GM12878 (cell line): ENCODE data around the gene IPMK. TPM values are rescaled to one million over a fixed set of nuclear protein-coding genes. Genes with fewer than 3 reads are reported as not detected.

Experiments
- ATAC-seq: fragments of 200-7000 bp; cut with Tn5 transposase; 3 replicates; pipeline ENCODE4 v1.9.1; 2020; ENCODE audit warnings: mild to moderate bottlenecking, moderate library complexity
- BruUV-seq: library from RNA; stranded (reverse); fragments of 400-500 nt; replicated peaks from 2 replicates; lab custom pipeline; 2021; lab: Mats Ljungman, UMichigan
- CTCF ChIA-PET: fragments of 300-600 bp; sonication (Branson Sonifier 250); formaldehyde crosslinking; extraction: SDS; loops from one replicate; lab custom pipeline; 2021; ENCODE audit warnings: inconsistent platforms; lab: Yijun Ruan, JAX
- POLR2A ChIA-PET: fragments of 350-600 bp; formaldehyde crosslinking; extraction: SDS; loops from one replicate; lab custom pipeline; 2021; ENCODE audit warnings: inconsistent platforms; lab: Charles Lee
- RAD21 ChIA-PET: fragments of 300-600 bp; sonication (Branson Sonifier 250); formaldehyde crosslinking; loops from one replicate; lab custom pipeline; 2023; ENCODE audit warnings: antibody characterized with exemption; ENCODE audit not compliant: unreplicated experiment; lab: Charles Lee
- SMC1A ChIA-PET: fragments of 300-600 bp; sonication (Branson Sonifier 250); formaldehyde crosslinking; loops from one replicate; lab custom pipeline; 2023; ENCODE audit not compliant: unreplicated experiment, uncharacterized antibody; lab: Charles Lee
- DNase-seq: peaks from one replicate; pipeline ENCODE4 v3.0.0-alpha.2; 2011; ENCODE audit warnings: low read depth, low spot score
- FAIRE-seq: peaks from 3 replicates; lab custom pipeline; 2011; peaks lifted over from hg19 to GRCh38; lab: Jason Lieb, UNC
- H2AFZ ChIP-seq: 2 replicates; pipeline ENCODE4 v1.6.0; 2011; ENCODE audit warnings: low read depth, low read length, control low read depth; ENCODE audit not compliant: control insufficient read depth
- H3K27ac ChIP-seq: 2 replicates; pipeline ENCODE4 v1.5.1; 2011; ENCODE audit warnings: control low read depth; ENCODE audit not compliant: control insufficient read depth, insufficient read depth
- H3K27me3 ChIP-seq, 2 experiments: replicated peaks in 1 of 2; 2 replicates each; pipeline versions ENCODE4 v1.6.0 to v1.6.1; 2011; ENCODE audit warnings: low read length in 1 of 2; ENCODE audit not compliant: control insufficient read depth in 2 of 2, insufficient read depth in 2 of 2
- H3K36me3 ChIP-seq, 2 experiments: 2 replicates each; pipeline ENCODE4 v1.5.1; 2011; ENCODE audit warnings: low read length in 1 of 2; ENCODE audit not compliant: control insufficient read depth in 2 of 2, insufficient read depth in 2 of 2
- H3K4me1 ChIP-seq: 2 replicates; pipeline ENCODE4 v1.6.1; 2011; ENCODE audit warnings: mild to moderate bottlenecking, low read length, moderate library complexity, mixed read lengths; ENCODE audit not compliant: control insufficient read depth, insufficient read depth
- H3K4me2 ChIP-seq: 2 replicates; pipeline ENCODE4 v1.6.0; 2011; ENCODE audit warnings: control low read depth; ENCODE audit not compliant: control insufficient read depth, insufficient read depth
- H3K4me3 ChIP-seq: fragments of 200-600 bp; sonication (generic); 2 replicates; pipeline ENCODE4 v1.5.1; 2016
- H3K79me2 ChIP-seq: 2 replicates; pipeline ENCODE4 v1.6.0; 2011; ENCODE audit warnings: low read length; ENCODE audit not compliant: control insufficient read depth, insufficient read depth
- H3K9ac ChIP-seq: 2 replicates; pipeline ENCODE4 v1.8.0; 2011; ENCODE audit warnings: low read length, control low read depth, mixed read lengths; ENCODE audit not compliant: control insufficient read depth, insufficient read depth
- H3K9me3 ChIP-seq: replicated peaks from 3 replicates; pipeline ENCODE4 v1.5.1; 2011; ENCODE audit warnings: mild to moderate bottlenecking, low read length; ENCODE audit not compliant: control insufficient read depth, insufficient read depth
- H4K20me1 ChIP-seq: 2 replicates; pipeline ENCODE4 v1.6.0; 2011; ENCODE audit not compliant: control insufficient read depth, insufficient read depth
- CHD4 ChIP-seq: fragments of 200-600 bp; sonication (generic); IDR thresholded peaks from 2 replicates; pipeline ENCODE4 v1.6.1; 2016; ENCODE audit warnings: mild to moderate bottlenecking
- EGR1 ChIP-seq, 2 experiments: IDR thresholded peaks; 1 replicate in 1 of 2; 2 replicates in 1 of 2; pipeline ENCODE4 v1.6.1; 2011 to 2012; ENCODE audit warnings: low read depth in 2 of 2, low read length in 2 of 2, borderline replicate concordance in 1 of 2, mild to moderate bottlenecking in 1 of 2, moderate library complexity in 1 of 2
- MXI1 ChIP-seq: fragments of 150-350 bp; IDR thresholded peaks from 2 replicates; pipeline ENCODE4 v1.6.1; 2011; ENCODE audit warnings: low read depth, mild to moderate bottlenecking, inconsistent platforms, low read length, improper control_type of control experiment
- NR2F1 ChIP-seq: fragments of 450-650 bp; conservative IDR thresholded peaks from 2 replicates; pipeline ENCODE4 v1.6.1; 2017; ENCODE audit warnings: mild to moderate bottlenecking
- TCF12 ChIP-seq: IDR thresholded peaks from 2 replicates; pipeline ENCODE4 v1.6.1; 2011; ENCODE audit warnings: low read depth, mild to moderate bottlenecking, low read length
- WGBS: methylation state at CpG from one replicate; pipeline ENCODE4 v1.1.6; 2016; ENCODE audit warnings: low lambda C conversion rate; ENCODE audit not compliant: insufficient replicate concordance, insufficient coverage; ENCODE audit errors: missing lambda C conversion rate; 5-methylcytosine and 5-hydroxymethylcytosine counted together
- in situ Hi-C: fragments of 300-500 bp; cut with MboI; formaldehyde crosslinking; loops from 9 replicates; pipeline ENCODE4 v1.14.3; 2018; ENCODE audit warnings: mixed read lengths
- intact Hi-C: fragments of 100-400 bp; cut with micrococcal nuclease; formaldehyde crosslinking; loops from one replicate; pipeline ENCODE4 v1.14.2; 2022; ENCODE audit not compliant: unreplicated experiment
- polyA plus RNA-seq, 11 experiments: library from polyadenylated mRNA; depleted of rRNA in 4 of 11; unstranded in 6 of 11; stranded (reverse) in 5 of 11; fragments of >200 nt; fragmentation: Nextera tagmentation in 4 of 11; fragmentation: Illumina TruSeq in 1 of 11; extraction: Ambion mirVana in 4 of 11; extraction: Trizol in 1 of 11; gene quantifications; 1 replicate in 1 of 11; 2 replicates in 10 of 11; pipeline versions ENCODE4 v1.2.1 to v1.2.3, GENCODE V29; 2011 to 2016; ENCODE audit warnings: inconsistent platforms in 2 of 11, missing spikeins in 2 of 11, low read depth in 1 of 11
- total RNA-seq, 4 experiments: library from RNA; depleted of rRNA in 3 of 4; stranded (reverse); fragments of >200 nt in 3 of 4; fragmentation: Illumina TruSeq in 1 of 4; extraction: Trizol in 1 of 4; gene quantifications; 2 replicates each; pipeline versions ENCODE4 v1.2.1 to v1.2.3, GENCODE V29; 2013 to 2021
- TF ChIP-seq, protein P1 (sequence below): fragments of 450-650 bp; IDR thresholded peaks from 2 replicates; pipeline ENCODE4 v1.6.1; 2018; ENCODE audit warnings: borderline replicate concordance, mild to moderate bottlenecking; ENCODE audit not compliant: partially characterized antibody
- TF ChIP-seq, protein P2 (sequence below): fragments of 450-650 bp; IDR thresholded peaks from 2 replicates; pipeline ENCODE4 v1.6.1; 2017; ENCODE audit warnings: low read depth, mild to moderate bottlenecking, moderate library complexity

The IPMK gene
- total and polyA plus RNA-seq, 10 of the 15 experiments (the other 5 are each of a cell fraction or from before 2014, with no cell fraction given) = 0.84 to 7.5 (median 3.6) TPM

DNA sequence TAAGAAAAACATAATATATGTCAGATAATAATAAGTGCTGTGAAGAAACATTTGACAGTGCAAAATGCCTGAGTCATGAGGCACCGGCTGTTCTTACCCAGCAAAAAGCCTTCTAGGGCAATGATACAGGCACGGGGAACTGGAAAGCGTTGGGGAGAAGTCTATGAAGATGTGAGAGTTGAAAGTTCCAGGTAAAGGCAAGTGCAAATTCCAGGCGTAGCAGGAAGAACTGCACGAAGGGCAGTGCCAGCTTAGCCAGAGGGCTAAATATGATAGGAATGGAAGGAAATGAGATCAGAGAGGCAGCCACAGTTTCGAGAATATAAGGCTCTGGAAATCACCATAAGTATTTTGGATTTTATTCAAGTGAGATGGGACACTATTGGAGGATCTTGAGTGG lies 87.0 kb downstream of the IPMK start:
- intact Hi-C loops (no loop called here), in situ Hi-C loops (no loop called here)
- no peak overlapping the region for H2AFZ ChIP-seq
- no peaks in the 10 kb centered on the region for H3K27me3 ChIP-seq
- no peaks in the 10 kb centered on the region for H3K4me1 ChIP-seq
- no TSS peak for BruUV-seq
- DNase-seq (no peak), ATAC-seq (no peak)
- H3K27ac ChIP-seq = no peak overlapping the region
- RAD21 ChIA-PET = interaction anchor here (1.1 to 1.6 kb wide), 2 partner anchors 10 to 110 kb away, joined by 3 to 18 read pairs; no protein-coding TSS in a partner anchor
- SMC1A ChIA-PET = interaction anchor here (0.8 to 7.4 kb wide), 3 partner anchors 8 to 111 kb away, joined by 3 to 203 read pairs (median 4); no protein-coding TSS in a partner anchor
- POLR2A ChIA-PET = interaction anchor here (0.6 kb wide), 1 partner anchor 303 kb away, joined by 3 read pairs; no protein-coding TSS in a partner anchor
- no peak overlapping the region for H3K4me2 ChIP-seq
- no peak overlapping the region for H3K4me3 ChIP-seq
- WGBS = 55% methylated on average over 6 of the region's 6 CpGs
- H3K36me3 ChIP-seq = no peaks in the 10 kb centered on the region
- H3K9ac ChIP-seq = no peak overlapping the region
- TF ChIP-seq EGR1 (IDR thresholded peaks at IDR 0.05; ENCODE audit: borderline replicate concordance in 1 of 2, low read depth in 2 of 2, low read length in 2 of 2) (no peak), MXI1 (no peak), TCF12 (no peak), NR2F1 (no peak), CHD4 (no peak)
- TF ChIP-seq, protein P1, sequence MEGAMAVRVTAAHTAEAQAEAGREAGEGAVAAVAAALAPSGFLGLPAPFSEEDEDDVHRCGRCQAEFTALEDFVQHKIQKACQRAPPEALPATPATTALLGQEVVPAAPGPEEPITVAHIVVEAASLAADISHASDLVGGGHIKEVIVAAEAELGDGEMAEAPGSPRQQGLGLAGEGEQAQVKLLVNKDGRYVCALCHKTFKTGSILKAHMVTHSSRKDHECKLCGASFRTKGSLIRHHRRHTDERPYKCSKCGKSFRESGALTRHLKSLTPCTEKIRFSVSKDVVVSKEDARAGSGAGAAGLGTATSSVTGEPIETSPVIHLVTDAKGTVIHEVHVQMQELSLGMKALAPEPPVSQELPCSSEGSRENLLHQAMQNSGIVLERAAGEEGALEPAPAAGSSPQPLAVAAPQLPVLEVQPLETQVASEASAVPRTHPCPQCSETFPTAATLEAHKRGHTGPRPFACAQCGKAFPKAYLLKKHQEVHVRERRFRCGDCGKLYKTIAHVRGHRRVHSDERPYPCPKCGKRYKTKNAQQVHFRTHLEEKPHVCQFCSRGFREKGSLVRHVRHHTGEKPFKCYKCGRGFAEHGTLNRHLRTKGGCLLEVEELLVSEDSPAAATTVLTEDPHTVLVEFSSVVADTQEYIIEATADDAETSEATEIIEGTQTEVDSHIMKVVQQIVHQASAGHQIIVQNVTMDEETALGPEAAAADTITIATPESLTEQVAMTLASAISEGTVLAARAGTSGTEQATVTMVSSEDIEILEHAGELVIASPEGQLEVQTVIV = no peak
- TF ChIP-seq, protein P2, sequence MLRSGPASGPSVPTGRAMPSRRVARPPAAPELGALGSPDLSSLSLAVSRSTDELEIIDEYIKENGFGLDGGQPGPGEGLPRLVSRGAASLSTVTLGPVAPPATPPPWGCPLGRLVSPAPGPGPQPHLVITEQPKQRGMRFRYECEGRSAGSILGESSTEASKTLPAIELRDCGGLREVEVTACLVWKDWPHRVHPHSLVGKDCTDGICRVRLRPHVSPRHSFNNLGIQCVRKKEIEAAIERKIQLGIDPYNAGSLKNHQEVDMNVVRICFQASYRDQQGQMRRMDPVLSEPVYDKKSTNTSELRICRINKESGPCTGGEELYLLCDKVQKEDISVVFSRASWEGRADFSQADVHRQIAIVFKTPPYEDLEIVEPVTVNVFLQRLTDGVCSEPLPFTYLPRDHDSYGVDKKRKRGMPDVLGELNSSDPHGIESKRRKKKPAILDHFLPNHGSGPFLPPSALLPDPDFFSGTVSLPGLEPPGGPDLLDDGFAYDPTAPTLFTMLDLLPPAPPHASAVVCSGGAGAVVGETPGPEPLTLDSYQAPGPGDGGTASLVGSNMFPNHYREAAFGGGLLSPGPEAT = no peak
- TF ChIP-seq, all 136 proteins: peak for 0
- Histone ChIP-seq H3K9me3 (no peaks in the 10 kb centered on the region), H3K79me2 (no peaks in the 10 kb centered on the region), H4K20me1 (no peaks in the 10 kb centered on the region)
- FAIRE-seq = no peak
- CTCF ChIA-PET = interaction anchor here (4.3 to 10.7 kb wide), 2 partner anchors 113 to 120 kb away, joined by 37 to 385 read pairs; no protein-coding TSS in a partner anchor
